Stimulated activated CD4-positive, alpha-beta T cell treated with anti-CD3 and anti-CD28 coated beads, Interleukin-1b, Interleukin-23, amount 100 ng/mL, for 1 hour (primary cell): ENCODE measurements around the gene TMEM272.
A peak's percentile ranks its signal among the peaks of the same experiment; 100 is the strongest.

ENCODE experiments used
- DNase-seq, 2 donors: peaks; one replicate each; pipeline ENCODE4 v3.0.0-alpha.2; 2020; ENCODE audit warnings: low read depth in 2 of 2

The TMEM272 gene

DNA sequence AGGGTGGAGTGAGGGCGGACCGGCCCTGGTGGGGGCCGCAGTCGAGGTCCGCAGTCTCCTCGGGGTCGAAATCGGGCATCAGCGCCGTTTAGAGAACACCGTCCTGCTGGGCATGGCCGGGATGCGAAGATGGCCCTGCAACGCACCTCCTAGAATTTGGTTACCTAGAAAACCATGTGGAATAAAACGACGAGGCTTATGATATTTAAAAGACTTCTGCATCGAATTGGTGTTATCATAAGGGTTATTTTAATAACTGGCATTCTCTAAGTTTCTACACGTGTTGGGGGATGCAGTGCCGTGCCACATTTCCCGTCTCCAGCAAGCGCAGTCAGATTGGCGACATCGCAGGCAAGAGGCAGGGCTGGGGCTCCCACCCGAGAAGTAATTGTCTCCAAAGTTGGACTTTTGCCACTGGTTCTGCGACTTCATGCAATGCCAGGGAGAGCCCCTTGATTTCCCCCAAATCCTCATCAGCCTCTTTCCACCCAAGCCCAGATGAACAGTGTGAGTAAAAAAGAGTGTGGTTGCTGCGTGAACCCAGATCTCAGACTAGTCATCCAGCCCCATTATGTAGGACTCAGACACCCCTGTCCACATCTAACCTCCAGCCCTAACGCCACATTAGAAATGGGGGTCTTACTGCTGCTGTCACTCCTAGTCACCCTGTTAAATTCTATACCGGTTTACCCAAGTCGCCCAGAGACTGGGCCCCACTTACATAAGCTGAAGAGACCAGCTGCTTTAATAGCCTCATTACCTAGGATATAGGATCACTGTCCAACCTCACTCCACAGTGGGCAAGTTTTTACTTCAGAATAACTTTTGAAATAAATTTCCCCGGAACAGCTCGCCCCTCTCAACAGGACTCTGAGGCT lies 40.4 kb downstream of the TMEM272 start:
- DNase-seq: no peak

DNA sequence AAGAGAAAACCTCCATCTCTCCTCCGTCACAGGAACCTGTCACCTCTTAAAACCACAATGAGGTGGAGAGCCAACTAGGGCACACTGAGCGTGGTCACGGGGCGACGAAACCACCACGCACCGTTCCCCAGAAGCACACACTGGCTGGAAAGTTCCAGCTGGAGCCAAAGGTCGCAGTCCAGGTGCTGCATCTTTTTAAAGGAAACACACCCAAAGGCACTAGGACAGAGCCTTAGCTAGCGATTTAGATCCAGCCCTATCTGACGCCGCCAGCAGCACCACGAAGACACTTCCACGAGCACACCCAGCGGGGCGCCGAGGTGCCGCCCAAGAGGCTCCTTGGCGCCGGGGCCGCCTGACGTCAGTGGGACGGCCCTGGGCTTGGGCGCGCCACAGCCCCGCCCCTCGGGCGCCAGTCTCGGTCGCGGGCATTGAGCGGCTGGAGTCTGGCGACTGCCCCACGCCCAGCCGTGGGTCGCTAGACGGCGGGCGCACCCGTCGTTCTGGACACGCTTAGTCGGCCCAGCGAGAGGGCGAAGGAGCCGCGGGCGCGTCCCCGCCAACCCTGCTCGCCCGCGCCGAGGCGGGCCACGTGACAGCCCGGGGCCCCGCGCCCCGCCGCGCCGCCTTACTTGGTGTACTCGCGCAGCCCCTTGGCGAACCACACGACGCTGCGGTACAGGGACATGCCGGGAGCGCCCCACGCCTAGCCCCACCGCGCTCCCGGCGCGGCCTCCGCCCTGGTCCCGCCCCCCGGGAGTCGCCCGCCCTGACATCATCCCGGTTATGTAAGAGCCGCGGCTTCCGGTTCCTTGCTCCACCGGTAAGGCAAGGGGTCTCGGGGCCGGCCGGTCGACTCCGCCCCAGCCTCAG lies 41.3 kb downstream of the TMEM272 start, which contains the start of gene DHRS12:
DHRS12 (minus strand) TSS at position 742 of the 873 bp plus-strand sequence. CDS start 4,504 bp downstream, outside the sequence.
- DNase-seq: peak; percentile 65 to 69

DNA sequence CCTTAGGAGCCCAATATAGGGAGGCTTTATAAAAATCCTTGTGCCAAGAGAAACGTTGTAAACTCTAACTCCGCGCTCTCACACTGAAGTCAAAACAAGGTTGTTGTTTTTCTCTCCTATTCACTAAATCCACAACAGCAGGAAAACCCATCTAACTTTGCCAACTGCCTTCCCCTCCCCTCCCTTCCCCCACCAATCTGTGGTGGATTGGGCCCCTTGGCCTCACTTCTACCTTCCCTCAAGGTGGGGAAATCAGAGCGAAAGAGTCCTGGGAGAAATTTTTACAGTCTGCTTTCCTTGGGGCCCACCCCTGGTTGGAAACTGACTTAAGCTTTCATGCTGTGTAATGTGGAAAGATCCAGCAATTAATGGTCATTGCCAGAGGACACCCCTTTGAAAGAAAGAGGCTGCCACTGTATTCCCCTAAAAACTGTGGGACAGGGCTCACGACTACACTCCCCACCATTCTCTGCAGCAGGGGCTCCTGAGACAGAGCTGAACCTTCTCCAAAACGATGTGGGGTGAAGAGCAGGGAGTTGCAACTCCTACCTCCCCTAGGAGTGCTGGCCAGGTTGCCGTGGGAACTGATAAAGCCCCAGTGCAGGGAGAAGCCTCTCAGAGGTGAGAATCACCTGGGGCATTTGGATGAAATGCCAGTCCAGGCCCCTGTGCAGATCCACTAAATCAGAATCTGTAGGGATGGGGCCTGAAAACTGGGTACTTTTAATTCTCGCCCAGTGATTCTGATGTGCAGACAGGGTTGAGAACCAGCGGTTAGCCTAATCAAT lies 42.2 kb downstream of the TMEM272 start:
- DNase-seq: no peak

DNA sequence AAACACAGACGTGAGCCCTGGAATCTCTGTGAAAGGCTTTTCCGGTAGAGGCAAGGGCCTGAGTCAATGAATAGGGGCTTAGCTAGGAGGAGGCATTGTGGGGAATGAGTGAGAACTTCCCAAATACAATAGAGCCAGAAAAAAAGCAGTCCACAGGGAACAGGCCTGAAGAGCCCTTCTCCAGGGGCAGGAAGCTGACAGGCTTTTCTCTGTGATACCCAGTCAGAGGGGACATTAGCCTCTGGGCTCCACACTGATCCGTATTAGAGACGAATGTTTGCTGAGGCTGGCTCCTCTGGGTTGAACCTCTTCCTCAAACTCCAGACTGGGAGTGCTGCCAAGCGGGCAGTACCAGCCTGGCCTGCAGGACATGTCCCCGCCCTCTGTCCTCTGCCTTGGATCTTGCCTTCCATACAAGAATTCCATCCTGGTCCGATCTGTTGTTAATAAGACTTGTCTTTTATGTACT lies 43.3 kb downstream of the TMEM272 start:
- DNase-seq: no peak

DNA sequence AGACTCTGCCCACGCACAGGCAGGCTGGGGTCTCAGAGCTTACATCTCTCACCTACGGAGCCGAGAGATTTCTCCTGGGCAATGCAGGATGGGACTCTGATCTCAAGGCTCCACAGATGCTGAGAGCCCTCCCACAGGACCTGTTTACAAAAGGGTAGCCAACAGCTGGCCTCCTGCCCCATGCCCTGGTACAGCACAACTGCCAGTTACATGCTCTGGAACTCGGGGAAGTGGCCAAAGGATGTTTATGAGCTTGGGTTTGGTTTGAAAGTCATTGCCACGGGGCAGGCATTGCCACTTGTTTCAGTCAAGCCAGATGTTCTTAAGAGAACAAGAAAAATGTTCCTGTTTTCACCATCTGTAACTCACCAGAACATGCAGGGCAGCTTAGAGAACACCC lies 44.5 kb downstream of the TMEM272 start:
- DNase-seq: no peak

DNA sequence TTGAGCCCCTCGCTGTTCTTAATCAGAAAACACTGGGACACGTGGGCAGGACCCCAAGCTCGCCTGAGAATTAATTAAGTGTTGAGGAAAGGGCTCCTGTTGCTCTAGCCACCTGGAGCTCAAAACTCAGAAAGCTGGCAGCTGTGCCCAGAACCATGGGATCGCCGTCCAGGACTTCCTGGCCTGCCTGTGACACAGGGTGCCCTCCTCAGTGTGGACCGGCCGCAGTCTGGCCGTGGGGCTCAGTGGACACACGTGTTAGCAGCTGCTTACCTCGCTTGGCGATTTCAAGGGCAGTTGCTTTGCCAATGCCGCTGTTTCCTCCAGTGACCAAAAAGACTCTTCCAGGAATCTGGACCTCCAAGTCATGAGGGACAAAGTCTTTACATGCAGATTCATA lies 45.7 kb downstream of the TMEM272 start:
- no peak for DNase-seq

DNA sequence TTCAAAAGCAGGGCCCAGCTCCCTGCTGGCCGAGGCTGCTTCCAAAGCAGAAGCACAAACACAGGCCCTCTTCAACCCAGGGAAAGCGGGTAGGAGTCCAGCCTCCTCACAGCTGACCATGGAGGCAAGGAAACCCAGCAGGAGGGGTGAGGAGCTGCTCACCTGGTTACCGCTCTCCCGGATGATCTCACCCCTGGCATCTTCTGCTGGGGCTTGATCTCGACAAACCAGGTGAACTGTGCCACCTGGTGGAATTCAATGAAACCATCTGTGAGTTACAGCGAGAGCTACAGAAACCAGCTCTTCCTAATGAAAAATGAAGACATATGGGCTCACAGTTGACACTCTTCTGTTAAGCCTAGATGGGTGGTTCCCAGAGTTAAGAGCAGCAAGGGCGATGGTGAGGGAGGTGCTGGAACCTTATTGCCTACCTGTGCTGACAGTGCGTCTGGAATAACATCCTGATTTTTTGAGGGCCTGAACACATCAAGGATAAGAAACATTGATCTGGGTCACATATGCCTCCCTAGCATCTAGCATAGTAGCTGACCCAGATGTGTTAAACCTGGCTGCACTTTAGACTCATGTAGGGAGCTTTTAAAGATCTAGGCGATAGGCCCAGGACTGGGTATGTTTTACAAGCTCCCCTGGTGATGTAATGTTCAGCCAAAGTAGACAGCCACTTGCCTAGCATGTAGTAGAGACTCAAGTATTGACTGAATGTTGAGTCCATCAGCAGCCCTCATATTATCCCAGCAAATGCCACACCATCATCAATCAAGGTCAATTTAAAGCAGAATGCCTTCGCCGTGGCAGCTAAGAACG lies 47.1 kb downstream of the TMEM272 start:
- no peak for DNase-seq

DNA sequence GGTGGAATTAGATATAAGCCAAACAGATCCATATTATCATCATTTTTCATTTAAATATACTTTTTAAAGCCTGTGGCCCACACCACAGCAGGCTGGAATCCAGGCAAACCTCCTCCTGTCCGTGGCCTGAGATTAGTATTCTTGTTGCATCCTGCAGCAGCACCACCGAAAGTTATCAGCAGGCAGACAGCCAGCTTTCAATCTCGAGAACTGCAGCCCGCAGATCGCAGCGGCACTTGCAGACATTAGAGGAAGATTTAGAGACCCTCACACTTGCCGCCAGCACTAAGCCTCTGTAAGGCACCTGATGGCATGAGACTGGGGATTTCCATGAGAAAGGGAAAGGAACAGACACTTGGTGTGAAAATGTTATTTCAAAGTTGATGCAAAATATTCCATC lies 48.4 kb downstream of the TMEM272 start:
- no peak for DNase-seq

DNA sequence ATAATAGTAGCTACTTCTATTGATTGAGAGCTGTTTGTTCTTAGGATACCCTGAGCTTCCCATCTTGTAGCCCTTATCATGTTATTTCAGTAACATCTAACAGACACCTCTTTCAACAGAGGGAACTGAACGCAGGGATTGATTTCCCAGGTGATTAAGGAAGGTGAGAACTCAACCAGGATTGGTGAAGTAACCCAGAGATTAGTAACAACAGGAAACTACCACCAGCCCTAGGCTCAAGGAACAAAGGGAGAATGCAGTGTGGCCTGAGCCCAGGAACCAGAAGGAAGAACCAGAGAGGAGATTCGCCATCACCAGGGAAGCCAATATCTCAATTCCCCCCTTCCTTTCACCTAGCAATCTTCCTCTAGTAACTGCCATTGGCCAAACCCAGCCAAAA lies 49.6 kb downstream of the TMEM272 start:
- DNase-seq: no peak

DNA sequence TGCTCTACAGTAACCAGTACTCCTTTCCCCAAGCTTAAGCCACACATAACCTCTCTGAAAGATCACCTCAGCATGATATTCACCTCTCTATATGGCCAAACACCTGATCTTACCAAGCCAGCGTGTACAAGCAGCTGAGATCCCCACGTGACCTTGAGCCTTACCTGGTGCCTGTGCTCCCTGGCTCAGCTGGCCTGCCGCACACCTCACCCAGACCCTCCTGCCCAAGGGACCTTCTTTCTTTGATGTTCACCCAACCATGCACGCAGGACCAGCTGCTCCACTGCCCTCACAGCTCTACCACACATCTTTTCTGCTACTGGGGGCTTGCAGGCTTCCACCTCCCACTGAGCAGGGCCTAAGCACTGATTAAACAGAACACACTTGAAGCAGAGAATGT lies 50.0 kb downstream of the TMEM272 start:
- no peak for DNase-seq

DNA sequence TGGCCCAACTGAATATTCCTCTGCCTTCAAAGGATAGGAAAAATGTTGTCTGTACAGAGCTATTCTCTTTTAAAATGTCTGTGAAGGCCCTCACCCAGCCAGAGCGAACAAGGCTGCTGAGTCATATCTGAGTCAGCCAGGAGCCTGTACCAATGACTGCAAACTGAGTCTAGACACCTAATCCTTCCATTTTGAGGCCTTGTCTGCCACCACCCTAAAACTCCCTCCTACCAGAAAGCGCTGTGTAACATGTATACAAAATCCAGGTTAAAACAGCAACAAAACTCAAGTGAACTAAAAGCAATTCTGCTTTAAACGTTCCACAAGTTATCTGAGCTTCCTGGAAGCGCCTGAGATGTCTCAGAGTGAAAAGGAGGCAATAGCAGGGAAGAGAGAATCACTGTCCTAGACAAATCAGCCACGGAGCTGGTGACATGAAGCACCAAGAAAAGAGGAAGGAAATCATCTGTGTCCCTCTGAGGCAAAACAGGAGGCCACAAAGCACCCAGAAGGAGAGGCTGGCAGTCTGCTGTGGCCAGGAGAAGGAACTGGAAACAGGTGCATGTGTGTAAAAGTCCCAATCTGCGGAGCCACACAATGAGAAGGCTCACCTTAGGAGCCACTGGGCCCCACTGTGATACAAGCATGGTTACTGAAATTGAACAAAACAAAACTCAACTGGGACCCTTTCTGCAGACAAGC lies 51.3 kb downstream of the TMEM272 start:
- no peak for DNase-seq

DNA sequence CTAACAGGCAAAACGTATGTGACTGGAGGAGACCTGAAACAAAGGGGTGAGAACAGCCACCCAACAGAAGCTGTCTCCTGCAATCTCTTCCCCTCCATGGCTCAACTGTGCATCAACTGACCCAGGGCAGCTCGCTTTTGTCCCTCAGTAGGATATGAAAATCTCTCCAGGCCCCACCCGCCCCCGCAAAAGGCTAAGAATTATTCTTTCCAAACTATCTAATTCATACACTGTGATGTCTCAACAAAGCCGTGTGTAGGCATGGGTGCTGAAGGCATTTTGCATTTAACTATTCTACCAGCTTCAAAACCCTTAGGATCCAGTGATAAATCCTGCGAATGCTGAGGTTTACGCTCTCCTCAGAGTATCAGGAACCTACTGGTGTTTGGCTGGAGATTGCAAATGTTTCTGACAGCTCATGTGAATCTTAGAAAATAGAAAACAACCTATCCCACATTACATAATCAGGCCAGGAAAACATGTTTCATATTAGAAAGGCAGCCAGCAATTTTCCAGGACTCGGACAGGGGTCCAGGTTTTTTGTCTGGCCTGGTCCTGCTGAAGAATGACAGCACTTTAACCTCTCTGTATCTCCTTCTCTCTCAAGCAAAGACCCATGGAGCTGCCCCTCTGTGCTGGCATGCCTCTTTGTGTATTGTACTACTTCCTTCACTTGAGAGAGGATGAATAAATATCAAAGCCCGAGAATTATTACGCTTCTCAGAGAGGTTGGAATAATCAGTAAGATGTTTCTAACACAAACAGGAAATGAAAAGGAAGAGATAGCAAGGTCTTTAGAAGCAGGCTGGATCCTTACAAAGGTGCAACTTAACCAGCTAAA lies 58.3 kb downstream of the TMEM272 start:
- DNase-seq: no peak

DNA sequence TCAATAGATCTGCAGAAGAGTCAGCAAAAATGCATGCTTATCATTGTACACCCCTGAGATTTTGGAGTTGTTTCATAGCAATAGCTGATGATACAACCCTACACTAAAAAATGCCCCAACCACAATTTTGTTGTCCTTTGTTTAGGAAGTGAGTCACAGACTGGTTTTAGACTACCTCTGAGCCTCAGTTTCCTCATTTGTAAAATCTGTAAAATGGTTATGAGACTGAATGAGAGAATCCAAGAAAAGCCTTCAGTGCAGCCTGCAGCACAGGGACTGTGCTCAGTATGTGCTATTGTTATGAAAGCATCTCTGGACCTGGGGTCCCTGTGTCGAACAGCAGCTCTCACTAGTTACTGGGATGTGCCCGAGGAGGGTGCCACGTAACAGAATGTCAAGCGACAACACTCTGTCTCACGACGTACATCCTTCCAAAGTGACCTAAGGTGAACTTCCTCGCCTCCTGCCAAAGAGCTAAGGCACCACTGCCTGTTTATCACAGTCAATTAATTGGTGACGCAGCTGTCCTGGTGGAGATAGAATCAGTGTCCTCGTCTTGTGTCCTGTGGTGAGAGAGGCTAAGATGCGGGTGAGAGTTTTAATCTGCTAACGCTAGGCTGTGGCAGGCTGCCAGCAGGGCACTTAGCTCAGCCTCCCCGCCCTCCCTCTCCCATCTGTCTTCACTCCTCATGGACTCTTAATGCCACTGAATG lies 59.1 kb downstream of the TMEM272 start:
- no peak for DNase-seq

DNA sequence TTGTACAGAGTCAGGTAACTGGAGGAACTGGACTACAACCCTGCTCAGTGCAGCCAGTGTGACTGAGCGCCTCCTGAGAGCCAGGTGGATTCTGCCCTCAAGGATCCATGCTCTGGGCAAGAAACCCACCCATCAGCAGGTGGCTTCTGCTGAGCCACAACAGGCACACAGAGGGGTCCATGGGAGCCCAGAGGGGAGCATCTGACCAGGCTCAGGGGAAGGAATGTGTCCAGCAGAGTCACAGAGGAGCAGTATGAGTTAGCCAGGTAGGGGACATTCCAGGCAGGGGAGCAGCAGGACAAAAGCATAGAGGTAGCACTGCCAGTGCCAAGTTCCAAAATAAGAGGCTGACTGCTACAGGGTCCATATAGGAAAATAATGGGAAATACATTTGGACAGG lies 60.9 kb downstream of the TMEM272 start:
- no peak for DNase-seq

DNA sequence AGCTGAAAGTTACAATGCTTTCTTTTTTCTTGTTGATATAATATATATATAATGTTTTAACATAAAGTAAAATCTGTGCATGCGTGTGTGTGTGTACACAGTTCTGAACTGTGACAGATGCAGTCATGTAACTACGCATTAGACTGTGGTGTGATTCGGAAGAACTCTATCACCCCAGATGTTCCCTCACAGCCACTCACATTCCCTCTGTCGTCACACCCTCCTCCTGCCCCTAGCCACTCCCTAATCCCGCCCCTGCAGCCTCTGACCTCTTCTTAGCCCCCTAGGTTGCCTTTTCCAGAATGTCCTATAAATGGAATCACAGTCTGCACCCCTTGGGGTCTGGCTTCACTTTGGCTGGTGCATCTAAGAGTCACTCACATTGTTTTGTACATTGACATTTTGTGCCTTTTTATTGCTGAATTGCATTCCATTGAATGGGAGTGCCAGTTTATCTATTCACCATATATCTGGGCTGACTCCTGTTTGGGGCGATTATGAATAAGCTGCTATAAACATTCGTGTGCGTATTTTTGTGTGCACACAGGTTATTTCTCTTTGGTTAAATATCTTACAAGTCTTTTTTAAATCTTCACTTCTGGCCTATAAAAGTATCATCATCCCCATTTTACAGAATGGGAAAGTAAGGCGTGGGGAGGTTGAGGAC lies 61.4 kb downstream of the TMEM272 start:
- no peak for DNase-seq

DNA sequence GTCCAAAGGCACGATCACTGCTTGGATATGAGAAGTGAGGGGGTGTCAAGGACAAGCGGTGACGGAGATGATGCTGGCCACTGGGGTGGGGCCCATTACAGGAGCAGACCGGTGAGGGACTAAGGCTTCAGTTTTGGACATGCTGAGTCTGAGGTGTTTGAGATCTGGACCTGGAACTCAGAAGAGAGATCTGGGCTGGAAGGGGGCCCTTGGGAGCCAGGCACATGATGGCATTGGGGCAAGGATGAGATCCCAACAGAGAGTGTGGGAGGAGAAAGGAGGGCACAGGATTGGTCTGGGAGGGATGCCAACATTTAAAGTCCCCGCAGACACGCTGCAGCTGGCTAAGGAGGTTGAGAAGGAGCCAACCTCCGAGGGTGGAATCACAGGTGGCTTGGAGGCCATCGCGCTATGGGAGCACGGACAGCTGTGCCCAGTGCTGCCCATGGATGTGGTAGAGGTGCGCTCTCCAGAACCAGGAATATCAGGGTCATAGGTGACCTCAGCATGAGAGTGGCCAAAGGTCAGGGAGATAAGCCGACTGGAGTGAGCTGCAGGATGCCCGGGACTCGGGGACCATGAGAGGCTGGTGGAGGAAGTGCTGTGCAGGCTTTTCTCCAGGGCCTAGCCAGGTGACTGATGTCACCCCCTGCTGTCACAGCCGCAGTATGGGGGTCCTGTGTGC lies 62.8 kb downstream of the TMEM272 start:
- DNase-seq: no peak

DNA sequence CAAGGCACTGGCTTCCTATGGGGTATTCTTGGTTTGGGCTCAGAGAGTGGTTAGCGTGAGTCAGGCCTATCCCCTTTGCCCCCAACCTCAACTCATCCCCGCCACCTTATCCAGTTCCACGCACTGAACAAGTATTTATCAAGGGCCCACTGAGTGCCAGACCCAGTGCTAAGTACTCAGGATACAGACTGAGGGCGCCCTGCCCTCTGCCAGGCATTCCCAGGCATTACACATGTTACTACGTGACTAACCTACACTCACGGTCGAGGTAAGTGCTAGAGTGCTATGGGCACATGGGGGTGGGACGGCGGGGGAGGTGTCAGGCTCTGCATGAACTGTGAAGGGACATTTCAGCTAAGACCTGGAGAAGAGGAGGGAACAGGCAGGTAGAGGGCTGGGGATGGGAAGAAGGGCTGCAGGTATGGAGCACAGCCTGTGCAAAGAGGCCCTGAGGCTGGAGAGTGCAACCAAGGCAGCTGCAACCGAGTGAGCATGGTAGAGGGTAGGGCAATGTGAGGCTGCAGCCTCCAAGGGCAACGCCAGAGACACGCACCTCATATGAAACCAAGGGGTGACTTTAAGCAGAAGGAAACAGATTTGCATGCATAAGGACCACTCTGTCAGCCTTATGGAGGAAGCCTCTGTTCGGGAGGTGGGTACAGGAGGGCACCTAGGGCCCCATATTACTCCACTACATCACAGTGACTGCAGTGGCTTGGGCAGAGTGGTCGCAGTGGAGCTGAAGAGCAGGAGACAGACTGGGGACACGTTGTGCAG lies 63.5 kb downstream of the TMEM272 start:
- DNase-seq: no peak
